Activated CD4-positive, alpha-beta T cell treated with anti-CD3 and anti-CD28 coated beads for 36 hours (primary cell): ENCODE results near the gene P4HB. TPM values are rescaled to one million over a fixed set of nuclear protein-coding genes. Genes with fewer than 3 reads are reported as not detected.

Experiments
- ATAC-seq: fragments of 200-7000 bp; cut with Tn5 transposase; one replicate; pipeline ENCODE4 v1.10.0; 2021; ENCODE audit warnings: mild to moderate bottlenecking, moderate library complexity
- CTCF ChIA-PET: fragments of 350-600 bp; sonication (Branson Sonifier 250); formaldehyde crosslinking; loops from one replicate; lab custom pipeline; 2021; ENCODE audit warnings: antibody characterized with exemption; lab: Charles Lee
- POLR2A ChIA-PET: fragments of 350-600 bp; sonication (Branson Sonifier 250); formaldehyde crosslinking; loops from one replicate; lab custom pipeline; 2021; ENCODE audit warnings: antibody characterized with exemption, inconsistent platforms; lab: Charles Lee
- DNase-seq: peaks from one replicate; pipeline ENCODE4 v3.0.0-alpha.2; 2020
- H3K27ac Mint-ChIP-seq: one replicate; pipeline ENCODE4 v1.8.0; 2021; ENCODE audit warnings: mixed read lengths
- H3K27me3 Mint-ChIP-seq: one replicate; pipeline ENCODE4 v1.8.0; 2021; ENCODE audit warnings: mixed read lengths
- H3K36me3 Mint-ChIP-seq: one replicate; pipeline ENCODE4 v1.8.0; 2021; ENCODE audit warnings: low read depth, mixed read lengths
- H3K4me1 Mint-ChIP-seq: one replicate; pipeline ENCODE4 v1.8.0; 2021; ENCODE audit warnings: mixed read lengths
- H3K4me3 Mint-ChIP-seq: one replicate; pipeline ENCODE4 v1.8.0; 2021; ENCODE audit warnings: mild to moderate bottlenecking, moderate library complexity, mixed read lengths
- H3K9me3 Mint-ChIP-seq: one replicate; pipeline ENCODE4 v1.8.0; 2021; ENCODE audit warnings: low read depth, mixed read lengths
- intact Hi-C, 2 experiments: fragments of 100-400 bp; cut with DNase I in 1 of 2; cut with micrococcal nuclease in 1 of 2; formaldehyde crosslinking; loops; one replicate each; pipeline versions ENCODE4 v1.14.2 to v1.15.1; 2022 to 2024; cut with DNase I, micrococcal nuclease
- total RNA-seq, 2 experiments: library from RNA; stranded (reverse); gene quantifications; one replicate each; pipeline ENCODE4 v1.2.3, GENCODE V29; 2021

Gene P4HB
- total RNA-seq, 2 experiments from 2014 or later, result 414 to 578 TPM

DNA sequence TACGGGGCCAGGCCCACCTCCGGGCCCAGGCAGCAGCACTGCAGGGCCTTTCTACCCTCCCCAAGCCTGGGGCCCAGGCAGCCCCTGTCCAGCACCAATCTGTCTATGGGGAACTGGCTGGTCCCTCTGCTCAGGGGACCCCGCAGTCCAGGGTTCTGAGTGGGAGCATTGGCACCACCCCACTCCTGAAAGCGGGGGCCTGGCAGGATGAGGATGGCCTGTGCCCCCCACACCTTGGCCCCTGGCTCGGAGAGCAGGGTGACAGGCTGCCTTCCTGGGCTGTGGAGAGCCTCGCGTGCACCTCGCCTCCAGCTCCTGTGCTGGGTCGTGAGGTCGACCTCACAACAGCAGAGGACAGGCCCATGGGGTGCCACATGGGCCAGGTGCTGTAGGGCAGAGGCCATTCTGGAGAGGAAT is 43.1 kb upstream of the P4HB start:
- Mint-ChIP-seq H3K9me3 (no peaks in the 10 kb centered on the region), H3K27ac (no peak overlapping the region), H3K36me3 (peaks cover 23% of the 10 kb centered on the region), H3K4me1 (peaks cover 5% of the 10 kb centered on the region), H3K27me3 (peaks cover 5% of the 10 kb centered on the region), H3K4me3 (no peak overlapping the region)
- intact Hi-C loops, result no loop called here
- ATAC-seq, result no peak
- DNase-seq, result no peak
- ChIA-PET CTCF (no interaction called here), POLR2A (no interaction called here)

DNA sequence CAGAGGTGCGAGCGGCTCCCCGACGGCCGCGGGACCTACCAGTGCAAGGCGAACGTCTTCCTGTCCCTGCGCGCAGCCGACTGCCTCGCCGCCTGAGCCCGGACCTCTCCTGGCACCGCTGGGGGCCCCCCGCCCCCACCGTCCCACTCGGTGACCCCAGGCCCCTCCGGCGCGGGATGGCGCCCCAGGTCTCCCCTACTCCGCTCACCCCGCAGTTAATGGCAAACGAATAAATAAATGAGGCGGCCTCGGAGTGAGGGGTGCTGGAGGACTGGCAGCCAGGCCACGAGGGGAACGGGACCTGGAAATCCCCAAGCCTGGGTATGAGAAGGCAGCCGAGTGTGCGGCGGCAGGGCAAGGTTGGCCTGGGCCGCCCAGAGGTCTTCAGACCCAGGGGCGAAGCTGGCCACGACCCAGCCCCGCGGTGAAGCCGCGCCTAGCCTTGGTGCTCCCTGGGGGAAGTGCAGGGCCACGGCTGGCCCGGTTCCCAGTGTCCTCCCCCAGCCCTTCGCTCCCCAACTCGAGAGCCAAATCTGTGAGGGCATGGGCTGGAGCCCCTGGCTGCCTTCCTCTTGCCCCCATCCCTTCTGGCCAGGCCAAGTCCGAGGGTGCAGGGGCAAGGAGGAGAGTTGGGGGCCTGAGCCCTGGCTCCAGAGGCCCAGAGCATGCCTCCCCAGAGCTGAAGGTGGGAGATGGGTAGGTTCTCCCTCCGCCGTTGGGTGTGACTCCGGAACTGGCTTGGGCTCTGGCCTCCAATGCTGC is 42.5 kb upstream of the P4HB start:
- Mint-ChIP-seq H3K27ac (no peak overlapping the region), H3K4me3 (no peak overlapping the region), H3K27me3 (peaks cover 5% of the 10 kb centered on the region), H3K36me3 (peaks cover 29% of the 10 kb centered on the region), H3K9me3 (no peaks in the 10 kb centered on the region), H3K4me1 (peaks cover 5% of the 10 kb centered on the region)
- DNase-seq (no peak), ATAC-seq (peak; percentile 45)
- intact Hi-C loops, result no loop called here
- ChIA-PET POLR2A (no interaction called here), CTCF (no interaction called here)

DNA sequence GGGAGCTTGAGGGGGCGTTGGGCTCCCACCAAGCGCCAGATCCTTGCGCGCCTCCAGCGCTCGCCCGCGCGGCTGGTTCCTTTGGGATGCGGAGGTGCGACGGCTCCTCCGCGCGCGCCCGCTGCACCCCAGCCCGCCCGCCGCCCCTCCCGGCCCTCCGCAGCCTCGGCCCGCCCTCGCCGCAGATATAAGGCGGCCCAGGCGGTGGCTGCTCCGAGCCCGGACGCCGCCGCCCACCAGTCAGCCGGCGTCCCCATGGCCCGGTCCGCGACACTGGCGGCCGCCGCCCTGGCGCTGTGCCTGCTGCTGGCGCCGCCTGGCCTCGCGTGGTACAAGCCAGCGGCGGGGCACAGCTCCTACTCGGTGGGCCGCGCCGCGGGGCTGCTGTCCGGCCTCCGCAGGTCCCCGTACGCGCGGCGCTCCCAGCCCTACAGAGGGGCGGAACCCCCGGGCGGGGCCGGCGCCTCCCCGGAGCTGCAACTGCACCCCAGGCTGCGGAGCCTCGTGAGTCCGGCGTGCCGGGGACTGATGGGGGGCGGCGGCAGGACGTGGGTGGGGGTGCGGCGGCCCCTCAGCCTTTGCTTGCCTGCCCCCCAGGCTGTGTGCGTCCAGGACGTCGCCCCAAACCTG is 41.8 kb upstream of the P4HB start, which contains the start of gene NPB:
TSS of gene NPB (plus strand) at position 216 of the 630 bp plus-strand sequence. CDS start at position 256, 40 bp downstream.
- CTCF ChIA-PET, result no interaction called here
- POLR2A ChIA-PET, result no interaction called here
- DNase-seq, result no peak

DNA sequence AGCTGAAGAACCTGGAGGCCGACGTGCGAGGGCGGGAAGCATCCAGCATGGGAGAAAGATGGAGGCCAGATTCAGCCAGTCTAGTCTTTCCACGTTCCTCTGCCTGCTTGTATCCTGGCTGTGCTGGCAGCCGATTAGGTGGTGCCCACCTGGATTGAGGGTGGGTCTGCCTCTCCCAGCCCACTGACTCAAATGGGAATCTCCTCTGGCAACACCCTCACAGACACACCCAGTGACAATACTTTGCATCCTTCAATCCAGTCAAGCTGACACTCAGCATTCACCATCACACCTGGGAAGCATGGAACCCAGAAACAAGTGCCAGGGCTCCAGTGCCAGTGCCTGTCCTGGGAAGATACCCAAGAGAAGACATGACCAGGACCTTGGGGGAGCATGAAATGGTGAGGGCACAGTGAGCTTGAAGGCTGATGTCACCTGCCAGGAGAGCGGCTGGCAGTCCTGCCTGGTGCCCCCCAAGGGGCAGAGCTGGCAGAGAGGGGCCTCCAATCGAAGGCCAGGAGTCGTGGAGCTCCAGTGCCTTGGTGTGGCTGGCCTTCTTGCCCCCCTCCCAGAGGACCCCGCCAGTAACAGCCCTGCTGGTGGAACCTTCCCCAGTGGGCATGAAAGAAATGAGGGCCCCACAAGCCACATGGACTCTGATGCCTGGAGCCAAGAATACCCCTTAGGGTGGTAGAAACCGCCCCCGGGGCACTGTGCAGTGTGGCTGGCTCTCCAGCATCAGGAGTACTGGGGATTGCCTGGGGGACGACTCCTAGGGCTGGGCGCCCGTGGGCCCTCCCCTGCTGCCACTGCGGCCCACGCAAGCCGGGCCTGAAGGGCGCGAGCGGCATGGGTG is 41.1 kb upstream of the P4HB start:
- intact Hi-C loops, result no loop called here
- Mint-ChIP-seq H3K27me3 (peaks cover 5% of the 10 kb centered on the region), H3K27ac (no peak overlapping the region), H3K4me3 (no peak overlapping the region), H3K36me3 (peaks cover 33% of the 10 kb centered on the region), H3K4me1 (peaks cover 5% of the 10 kb centered on the region), H3K9me3 (no peaks in the 10 kb centered on the region)
- ChIA-PET CTCF (interaction anchor here (0.5 kb wide), 1 partner anchor 262 kb away, joined by 3 read pairs; no protein-coding TSS in a partner anchor), POLR2A (no interaction called here)
- DNase-seq, result no peak
- ATAC-seq, result peak; percentile 6

More for the DNA sequence above, 41.8 kb upstream of the P4HB start, which contains the start of gene NPB:
- peaks cover 5% of the 10 kb centered on the region for H3K27me3 Mint-ChIP-seq
- no peaks in the 10 kb centered on the region for H3K9me3 Mint-ChIP-seq
- peaks cover 5% of the 10 kb centered on the region for H3K4me1 Mint-ChIP-seq
- ATAC-seq, result peak; percentile 42
- peaks cover 33% of the 10 kb centered on the region for H3K36me3 Mint-ChIP-seq
- no peak within 1 kb of the TSS for H3K27ac Mint-ChIP-seq
- H3K4me3 Mint-ChIP-seq, result no peak within 1 kb of the TSS
- intact Hi-C loops, result no loop called here

DNA sequence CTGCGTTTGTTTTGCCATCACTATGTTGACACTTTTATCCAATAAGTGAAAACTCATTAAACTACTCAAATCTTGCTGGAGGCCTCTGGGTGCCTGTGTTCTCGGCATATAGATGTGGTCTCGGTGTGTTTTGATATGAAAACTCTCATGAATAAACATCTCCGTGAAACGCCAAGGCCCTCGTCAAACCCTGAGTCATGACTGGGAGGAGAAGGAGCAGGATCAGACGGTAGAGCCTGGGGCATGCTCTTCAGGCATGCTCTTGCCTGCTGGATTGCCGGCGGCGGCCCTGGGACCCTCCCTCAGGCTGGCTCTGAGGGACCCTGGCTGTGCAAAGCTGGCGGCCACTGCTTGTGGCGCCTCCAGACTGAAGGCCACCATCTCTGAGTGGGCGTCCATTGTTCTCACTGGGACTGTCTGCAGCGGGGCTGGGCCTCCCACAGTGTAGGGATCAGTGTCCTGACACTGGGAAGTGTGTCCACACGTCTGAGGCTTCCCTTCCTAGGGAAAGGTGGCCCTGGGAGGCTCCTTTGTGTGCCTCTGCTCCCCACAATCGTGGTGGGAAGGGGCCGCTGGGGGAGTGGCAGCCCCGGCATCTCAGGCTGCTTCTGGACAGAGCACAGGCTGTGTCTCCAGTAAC is 40.0 kb upstream of the P4HB start:
- H3K27me3 Mint-ChIP-seq, result peaks cover 5% of the 10 kb centered on the region
- ChIA-PET CTCF (interaction anchor here (0.6 kb wide), 1 partner anchor 14 kb away, joined by 3 read pairs; no protein-coding TSS in a partner anchor), POLR2A (no interaction called here)
- DNase-seq (no peak), ATAC-seq (no peak)
- H3K9me3 Mint-ChIP-seq, result no peaks in the 10 kb centered on the region
- H3K4me3 Mint-ChIP-seq, result no peak overlapping the region
- H3K36me3 Mint-ChIP-seq, result peaks cover 39% of the 10 kb centered on the region
- intact Hi-C loops, result no loop called here
- no peak overlapping the region for H3K27ac Mint-ChIP-seq
- H3K4me1 Mint-ChIP-seq, result peaks cover 5% of the 10 kb centered on the region

DNA sequence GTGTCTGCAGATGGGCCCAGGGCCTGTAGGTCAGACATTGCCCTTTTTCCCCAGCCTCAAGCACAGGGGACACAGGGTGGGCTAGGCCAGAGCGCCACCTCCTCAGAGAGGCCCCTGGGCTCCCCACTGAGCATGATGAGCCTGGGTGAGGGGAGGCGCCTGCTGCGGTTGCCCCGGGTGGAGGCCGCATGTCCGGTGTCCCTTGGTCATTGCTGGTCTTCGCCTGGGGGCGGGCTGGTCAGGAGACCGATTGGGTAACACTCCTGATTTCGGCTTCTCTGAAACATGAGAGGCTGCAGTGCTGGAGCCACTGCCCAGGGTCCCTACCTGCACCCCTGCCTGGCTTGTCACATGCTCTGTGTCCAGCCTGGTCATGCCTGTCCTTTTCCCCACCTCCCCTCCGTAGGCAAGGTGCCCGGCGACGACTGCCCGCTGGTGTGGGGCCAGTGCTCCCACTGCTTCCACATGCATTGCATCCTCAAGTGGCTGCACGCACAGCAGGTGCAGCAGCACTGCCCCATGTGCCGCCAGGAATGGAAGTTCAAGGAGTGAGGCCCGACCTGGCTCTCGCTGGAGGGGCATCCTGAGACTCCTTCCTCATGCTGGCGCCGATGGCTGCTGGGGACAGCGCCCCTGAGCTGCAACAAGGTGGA is 39.3 kb upstream of the P4HB start:
- H3K27ac Mint-ChIP-seq, result no peak overlapping the region
- H3K4me3 Mint-ChIP-seq, result no peak overlapping the region
- ChIA-PET POLR2A (no interaction called here), CTCF (interaction anchor here (0.6 kb wide), 1 partner anchor 13 kb away, joined by 3 read pairs; no protein-coding TSS in a partner anchor)
- DNase-seq (no peak), ATAC-seq (no peak)
- peaks cover 5% of the 10 kb centered on the region for H3K27me3 Mint-ChIP-seq
- intact Hi-C loops, result no loop called here
- H3K36me3 Mint-ChIP-seq, result peaks cover 43% of the 10 kb centered on the region
- H3K4me1 Mint-ChIP-seq, result peaks cover 5% of the 10 kb centered on the region
- no peaks in the 10 kb centered on the region for H3K9me3 Mint-ChIP-seq

DNA sequence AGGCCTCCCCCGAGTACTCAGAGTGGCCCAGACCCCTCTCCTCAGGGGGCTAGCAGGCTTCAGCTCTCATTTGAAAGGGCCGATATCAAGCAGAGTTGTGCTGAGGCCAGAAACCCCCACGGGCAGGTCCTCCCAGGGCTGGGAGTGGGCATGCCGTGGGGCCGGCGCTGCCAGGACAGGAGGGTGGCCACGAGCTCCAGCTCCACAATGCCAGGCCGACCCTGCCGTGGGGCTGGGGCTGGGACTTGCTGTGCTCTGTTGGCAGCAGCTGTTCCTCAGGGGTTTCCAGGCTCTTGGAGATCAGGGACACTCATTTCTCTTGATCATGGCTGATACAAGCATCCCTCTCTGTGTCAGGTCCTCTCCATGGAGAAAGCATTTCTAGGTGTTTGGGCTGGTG is 38.5 kb upstream of the P4HB start:
- Mint-ChIP-seq H3K4me3 (no peak overlapping the region), H3K27ac (no peak overlapping the region), H3K4me1 (peaks cover 5% of the 10 kb centered on the region), H3K9me3 (no peaks in the 10 kb centered on the region), H3K36me3 (peaks cover 47% of the 10 kb centered on the region), H3K27me3 (peaks cover 5% of the 10 kb centered on the region)
- ATAC-seq (no peak), DNase-seq (no peak)
- ChIA-PET POLR2A (no interaction called here), CTCF (no interaction called here)
- intact Hi-C loops, result no loop called here

DNA sequence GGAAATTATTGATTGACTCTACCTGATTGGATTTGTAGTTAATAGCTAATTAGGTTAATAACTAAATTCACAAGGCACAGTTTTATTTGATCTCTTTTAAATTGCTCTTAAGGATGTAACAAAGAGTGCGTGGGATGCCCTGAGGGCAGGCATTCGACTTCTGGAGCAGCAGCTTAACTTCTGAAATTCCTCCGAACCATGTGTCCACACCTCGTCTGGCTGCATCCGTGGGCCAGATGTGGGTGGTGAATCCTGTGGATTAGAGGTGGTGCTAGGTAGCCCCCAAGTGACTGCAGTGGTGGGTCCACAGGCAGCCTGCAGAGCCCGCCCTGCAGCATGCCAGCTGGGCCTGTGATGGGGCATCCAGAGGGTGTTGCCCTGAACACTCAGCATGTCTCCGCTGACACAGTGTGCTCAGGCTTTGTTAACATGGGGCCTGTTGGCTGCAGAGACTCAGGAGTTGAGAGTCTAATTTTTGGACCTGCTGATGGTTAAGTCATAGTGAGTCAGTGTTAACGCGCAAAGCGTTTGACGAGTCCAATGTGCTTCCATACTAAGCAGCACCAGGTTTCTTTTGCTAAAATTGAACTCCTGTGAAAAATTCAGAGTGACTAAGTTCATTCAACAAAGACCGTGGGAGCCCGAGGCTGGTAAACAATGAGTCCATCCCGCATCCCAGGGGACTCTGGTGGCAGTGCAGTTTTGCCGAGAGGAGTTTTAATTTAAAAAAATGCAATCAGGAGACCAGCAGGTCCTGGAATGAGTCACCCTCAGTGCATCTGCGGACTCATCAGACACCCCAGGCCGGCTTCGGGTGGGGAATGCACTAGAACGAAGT is 37.9 kb upstream of the P4HB start:
- H3K27ac Mint-ChIP-seq, result no peak overlapping the region
- H3K4me3 Mint-ChIP-seq, result no peak overlapping the region
- ATAC-seq (no peak), DNase-seq (no peak)
- ChIA-PET POLR2A (no interaction called here), CTCF (no interaction called here)
- no peaks in the 10 kb centered on the region for H3K9me3 Mint-ChIP-seq
- peaks cover 5% of the 10 kb centered on the region for H3K27me3 Mint-ChIP-seq
- peaks cover 50% of the 10 kb centered on the region for H3K36me3 Mint-ChIP-seq
- intact Hi-C loops, result no loop called here
- peaks cover 8% of the 10 kb centered on the region for H3K4me1 Mint-ChIP-seq

DNA sequence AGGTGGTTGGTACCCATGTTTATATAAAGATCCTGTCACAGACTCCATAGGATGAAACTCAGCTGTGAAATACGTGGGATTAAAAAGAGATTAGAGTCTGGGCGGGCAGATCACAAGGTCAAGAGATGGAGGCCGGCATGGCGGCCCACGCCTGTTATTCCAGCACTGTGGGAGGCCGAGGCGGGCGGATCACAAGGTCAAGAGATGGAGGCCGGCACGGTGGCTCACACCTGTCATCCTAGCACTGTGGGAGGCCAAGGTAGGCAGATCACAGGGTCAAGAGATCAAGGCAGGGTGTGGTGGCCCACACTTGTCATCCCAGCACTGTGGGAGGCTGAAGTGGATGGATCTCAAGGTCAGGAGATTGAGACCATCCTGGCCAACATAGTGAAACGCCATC is 35.1 kb upstream of the P4HB start:
- peaks cover 54% of the 10 kb centered on the region for H3K36me3 Mint-ChIP-seq
- no peaks in the 10 kb centered on the region for H3K9me3 Mint-ChIP-seq
- intact Hi-C loops, result no loop called here
- ATAC-seq (no peak), DNase-seq (no peak)
- peaks cover 10% of the 10 kb centered on the region for H3K4me1 Mint-ChIP-seq
- H3K27me3 Mint-ChIP-seq, result no peaks in the 10 kb centered on the region
- POLR2A ChIA-PET, result no interaction called here
- H3K4me3 Mint-ChIP-seq, result no peak overlapping the region
- no peak overlapping the region for H3K27ac Mint-ChIP-seq
- CTCF ChIA-PET, result no interaction called here

DNA sequence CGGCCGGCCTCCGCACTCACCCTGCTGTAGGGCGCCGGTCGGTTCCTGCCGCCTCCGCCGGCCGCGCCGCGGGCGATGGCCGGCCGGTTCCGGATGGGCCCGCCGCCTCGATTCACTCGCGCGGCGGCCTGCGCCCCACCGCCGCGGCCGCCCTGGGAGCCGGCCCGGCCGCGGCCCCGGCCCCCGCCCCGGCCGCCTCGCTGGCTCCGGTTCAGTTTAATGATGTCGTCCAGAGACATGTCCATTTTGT is 30.9 kb upstream of the P4HB start:
- Mint-ChIP-seq H3K4me1 (peaks cover 32% of the 10 kb centered on the region), H3K36me3 (peaks cover 58% of the 10 kb centered on the region), H3K4me3 (peak overlapping the region; percentile 93), H3K27me3 (no peaks in the 10 kb centered on the region), H3K27ac (peak overlapping the region; percentile 99), H3K9me3 (no peaks in the 10 kb centered on the region)
- intact Hi-C loops, result loop anchor here (1.0 to 5.0 kb wide), 16 partner anchors 20 to 567 kb away; partner anchors contain the start of genes ARHGDIA (in 2 of the 2), P4HB (in 2 of the 2), ASPSCR1 (in 1 of the 2) and CCDC137 (in 1 of the 2)
- no peak for DNase-seq
- ChIA-PET POLR2A (interaction anchor here (0.7 kb wide), 1 partner anchor 20 kb away, joined by 3 read pairs; the partner anchor contains the start of gene PCYT2), CTCF (interaction anchor here (0.7 kb wide), 1 partner anchor 21 kb away, joined by 3 read pairs; no protein-coding TSS in a partner anchor)
- ATAC-seq, result peak; percentile 2
